Head of caudate nucleus (tissue), 42 donors: ENCODE results near the gene CCDC9B.

Experiments used
- DNase-seq, 42 donors: peaks; one replicate each; pipeline versions ENCODE4 v3.0.0 to v3.0.0-alpha.2; 2020 to 2021; ENCODE audit warnings: mixed read lengths in 7 of 42
- intact Hi-C: fragments of 100-400 bp; cut with DNase I; formaldehyde crosslinking; loops from one replicate; pipeline ENCODE4 v1.15.0; 2022

The CCDC9B gene

DNA sequence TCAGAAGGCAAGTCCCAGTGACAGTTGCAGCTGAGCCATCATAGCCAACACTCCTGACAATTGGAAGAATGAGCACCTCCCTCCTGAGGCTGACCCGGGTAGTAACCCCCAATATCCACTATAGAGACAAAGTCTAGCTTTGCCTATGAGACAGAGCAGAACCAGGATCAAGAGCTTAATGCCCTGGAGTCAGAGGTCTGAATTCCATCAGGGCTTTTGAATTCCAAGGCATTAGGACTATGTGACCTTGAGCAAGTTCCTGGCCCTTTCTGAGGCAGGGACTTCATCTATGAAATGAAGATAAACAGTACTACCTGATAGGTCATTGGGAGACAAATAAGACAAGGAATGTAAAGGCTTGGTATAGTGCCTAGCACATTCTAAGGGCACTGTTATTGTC is 20.3 kb downstream of the CCDC9B start:
- no peak for DNase-seq
- intact Hi-C loops, result no loop called here

GRCh38 chr15:40317580-40317979 is 23.2 kb downstream of the CCDC9B start:
- DNase-seq, result no peak
- intact Hi-C loops, result no loop called here

GRCh38 chr15:40316931-40317330 is 23.8 kb downstream of the CCDC9B start:
- intact Hi-C loops, result no loop called here

DNA sequence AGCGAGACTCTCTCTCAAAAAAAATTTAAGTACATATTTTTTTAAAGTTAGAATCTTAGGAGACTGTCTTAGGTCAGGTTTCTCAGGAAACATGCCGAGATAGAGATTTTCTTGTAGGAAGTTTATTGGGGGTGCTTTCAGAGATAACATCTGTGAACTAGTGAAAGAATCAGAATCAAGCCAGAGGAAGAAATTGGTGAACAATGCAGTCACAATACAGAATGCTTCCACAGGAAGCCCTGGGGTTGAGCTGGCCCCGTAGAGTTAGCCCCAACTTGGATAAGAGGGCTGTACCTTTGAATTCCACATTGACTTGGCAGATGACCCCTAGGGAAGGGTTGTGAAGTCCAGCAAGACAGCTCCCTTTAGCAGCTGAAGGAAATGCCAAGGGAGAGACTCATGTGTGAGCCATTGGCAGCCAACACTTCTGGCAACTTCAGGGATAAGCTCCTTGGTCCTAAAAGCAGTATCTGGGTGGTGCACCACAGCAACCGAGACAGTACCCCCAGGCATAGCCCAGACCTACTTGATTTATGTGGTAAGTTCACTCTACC is 25.9 kb downstream of the CCDC9B start:
- DNase-seq, result no peak
- intact Hi-C loops, result no loop called here

More at GRCh38 chr15:40316931-40317330, 23.8 kb downstream of the CCDC9B start:
- no peak for DNase-seq

DNA sequence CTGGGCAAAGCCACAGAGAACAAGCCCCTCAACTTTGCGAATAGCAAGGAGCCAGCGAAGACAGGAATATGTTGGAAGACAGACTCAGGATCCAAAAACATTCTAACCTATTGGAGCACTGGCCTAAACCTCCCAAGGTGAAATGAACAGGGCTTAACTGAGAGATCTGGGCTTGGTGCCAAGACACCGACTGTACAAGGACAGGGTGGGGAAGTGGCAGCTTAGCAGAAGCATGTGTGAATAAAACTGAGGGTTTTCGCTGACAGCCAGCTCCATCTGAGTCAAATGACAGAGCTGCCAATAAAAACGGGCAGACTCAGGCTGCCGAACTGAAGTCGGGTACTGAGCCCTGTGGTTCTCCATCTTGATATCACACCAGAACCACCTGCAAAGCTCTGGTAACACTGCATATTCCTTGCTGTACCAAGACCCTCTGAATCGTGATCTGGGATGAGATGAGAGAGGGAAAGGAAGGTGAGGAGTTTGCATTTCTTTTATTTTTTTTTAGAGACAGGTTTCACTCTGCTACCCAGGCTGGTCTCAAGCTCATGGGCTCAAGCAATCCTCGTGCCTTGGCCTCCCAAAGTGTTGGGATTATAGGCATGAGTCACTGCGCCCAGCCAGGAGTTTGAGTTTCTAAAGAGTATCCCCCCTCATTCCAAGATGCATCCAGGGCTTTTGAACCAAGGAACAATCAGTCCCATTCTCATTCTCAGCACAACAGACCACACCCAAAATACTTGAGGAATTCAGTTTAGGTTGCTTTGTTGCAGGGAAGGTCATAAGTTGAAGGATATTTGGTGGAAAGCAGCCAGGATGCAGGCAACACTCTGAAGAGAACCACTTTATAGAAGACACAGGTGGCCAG is 27.0 kb downstream of the CCDC9B start:
- intact Hi-C loops, result no loop called here
- DNase-seq, result peak in 35 of 42 donors; percentile 29 to 89 (median 62)

GRCh38 chr15:40312370-40313158 is 28.2 kb downstream of the CCDC9B start:
- no peak for DNase-seq
- intact Hi-C loops, result no loop called here

- intact Hi-C loops, result no loop called here
- DNase-seq, result no peak
Observed at GRCh38 chr15:40310993-40311392, 29.7 kb downstream of the CCDC9B start.

DNA sequence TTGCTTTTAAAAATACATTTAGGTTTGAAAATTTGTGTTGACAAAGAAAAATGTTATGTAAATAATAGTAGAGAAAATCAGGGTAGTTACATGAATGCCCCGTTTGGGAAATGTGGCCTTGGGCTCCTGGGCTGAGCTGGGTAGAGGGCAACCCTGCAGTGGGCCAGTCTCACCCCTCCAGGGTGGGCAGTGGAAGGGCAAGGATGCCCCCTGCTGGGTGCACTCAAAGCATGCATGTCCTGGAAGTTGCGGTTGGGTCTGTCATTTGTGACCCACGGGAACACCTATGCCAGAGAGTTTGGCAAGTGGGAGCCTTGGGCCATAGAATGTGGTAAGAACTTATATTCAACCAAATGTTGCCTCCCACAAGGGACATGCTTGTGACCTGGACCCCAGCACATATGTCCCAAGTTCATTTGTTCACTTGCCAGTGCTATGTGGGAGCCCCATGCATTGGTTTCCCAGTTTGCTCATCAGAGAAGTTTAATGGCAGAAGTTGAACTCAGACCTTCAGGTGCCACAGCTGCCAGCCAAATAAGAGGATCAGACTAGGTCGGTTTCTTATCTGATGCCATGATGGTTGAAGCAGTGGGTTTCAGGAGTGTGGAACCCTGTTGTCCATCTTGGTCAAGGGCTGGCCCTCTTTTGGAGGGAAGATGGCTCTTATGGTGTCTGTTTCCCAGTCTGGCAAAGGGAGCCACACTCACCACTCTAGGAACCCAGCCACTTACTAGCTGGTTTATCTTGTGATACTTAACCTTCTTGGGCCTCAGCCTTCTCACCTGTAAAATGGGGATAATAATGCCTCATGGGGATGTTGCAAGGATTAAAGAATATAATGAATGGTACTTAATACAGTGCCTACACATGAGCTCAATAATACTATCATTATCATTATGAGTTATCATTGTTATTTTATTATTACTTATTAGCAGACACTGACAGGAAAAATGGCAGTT is 30.5 kb downstream of the CCDC9B start:
- intact Hi-C loops, result no loop called here
- DNase-seq, result peak; percentile 33 to 82 (median 66)

DNA sequence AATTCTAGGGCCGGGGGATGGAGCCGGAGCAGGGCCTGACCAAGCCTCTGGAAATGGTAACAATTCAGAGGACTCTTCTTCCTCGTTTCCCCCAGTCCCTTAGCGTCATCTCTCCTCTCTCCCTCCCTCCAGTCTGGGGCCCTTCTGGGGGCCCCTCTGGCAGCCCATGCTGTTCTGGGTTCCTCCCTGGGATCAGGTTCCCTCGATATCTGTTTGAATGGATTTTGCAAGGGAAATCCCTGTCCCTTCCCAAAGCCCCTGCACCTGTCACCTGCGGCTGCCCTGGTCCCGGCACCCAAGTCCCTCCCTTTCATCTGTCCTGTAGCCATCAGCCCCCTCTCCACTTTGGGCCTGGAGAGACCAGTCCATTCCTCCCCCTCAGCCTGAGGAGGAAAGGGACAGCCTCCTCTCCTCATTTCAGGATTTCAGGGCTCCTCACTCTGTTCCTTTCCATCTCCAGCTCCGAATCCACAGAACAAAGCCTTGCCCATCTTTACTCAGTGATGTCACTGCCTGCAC is 31.3 kb downstream of the CCDC9B start:
- DNase-seq, result no peak
- intact Hi-C loops, result no loop called here

GRCh38 chr15:40307421-40308211 is 33.1 kb downstream of the CCDC9B start, which contains the start of gene PLCB2:
PLCB2 (minus strand) TSS chr15:40307935; CDS start chr15:40307672, 263 bp downstream.
- DNase-seq, result peak in 14 of 42 donors; percentile 11 to 64 (median 40)
- intact Hi-C loops, result no loop called here

- no peak for DNase-seq
- intact Hi-C loops, result no loop called here
Observed at GRCh38 chr15:40306908-40307307, 33.8 kb downstream of the CCDC9B start.

DNA sequence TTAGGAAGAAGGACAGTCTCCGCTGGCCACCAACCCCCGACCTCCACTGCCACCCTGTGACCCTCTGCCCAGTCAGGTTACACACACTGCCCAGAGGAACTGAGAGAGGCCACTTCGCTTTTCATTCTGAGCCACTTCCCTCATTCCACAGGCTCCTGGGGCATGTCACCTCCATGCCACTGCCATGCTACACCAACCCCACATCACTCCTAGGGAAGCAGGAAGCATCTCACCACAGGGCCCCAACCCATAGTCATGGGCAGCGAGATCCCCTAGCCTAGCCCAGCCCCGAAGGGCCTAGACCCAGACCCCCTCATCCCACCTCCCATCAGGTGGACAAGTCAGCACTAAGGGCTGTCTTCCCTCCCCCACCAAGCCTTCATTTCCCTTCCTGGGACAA is 34.4 kb downstream of the CCDC9B start:
- intact Hi-C loops, result no loop called here
- DNase-seq, result peak in 21 of 42 donors; percentile 29 to 64 (median 44)

GRCh38 chr15:40305281-40305680 is 35.5 kb downstream of the CCDC9B start:
- DNase-seq, result peak in 1 of 42 donors; percentile 6
- intact Hi-C loops, result no loop called here

GRCh38 chr15:40303576-40303975 is 37.2 kb downstream of the CCDC9B start:
- DNase-seq, result no peak
- intact Hi-C loops, result no loop called here

GRCh38 chr15:40302981-40303380 is 37.8 kb downstream of the CCDC9B start:
- DNase-seq, result no peak
- intact Hi-C loops, result no loop called here

GRCh38 chr15:40302288-40302886 is 38.4 kb downstream of the CCDC9B start:
- no peak for DNase-seq
- intact Hi-C loops, result no loop called here

- peak in 20 of 42 donors; percentile 19 to 80 (median 55) for DNase-seq
- intact Hi-C loops, result no loop called here
Observed at GRCh38 chr15:40301467-40302179, 39.1 kb downstream of the CCDC9B start.
